Muscle of back (tissue), 11 donors: Measurements from ENCODE around the gene UCP3. TPM values are rescaled to one million over a fixed set of nuclear protein-coding genes. Genes with fewer than 3 reads are reported as not detected.

Experiments
- DNase-seq, 3 donors: peaks; one replicate each; pipeline versions ENCODE4 v3.0.0 to v3.0.0-alpha.2; 2013
- polyA plus RNA-seq, 10 donors: library from polyadenylated mRNA; unstranded; fragments of 120-200 nt; gene quantifications; one replicate each; pipeline ENCODE4 v1.2.1, GENCODE V29; 2013; ENCODE audit not compliant: insufficient read length in 10 of 10

The UCP3 gene
- polyA plus RNA-seq, 10 donors, result 1.5 to 6.8 (median 2.6) TPM

GRCh38 chr11:73978576-73979086 lies 30.3 kb downstream of the UCP3 start:
- DNase-seq, result no peak

DNA sequence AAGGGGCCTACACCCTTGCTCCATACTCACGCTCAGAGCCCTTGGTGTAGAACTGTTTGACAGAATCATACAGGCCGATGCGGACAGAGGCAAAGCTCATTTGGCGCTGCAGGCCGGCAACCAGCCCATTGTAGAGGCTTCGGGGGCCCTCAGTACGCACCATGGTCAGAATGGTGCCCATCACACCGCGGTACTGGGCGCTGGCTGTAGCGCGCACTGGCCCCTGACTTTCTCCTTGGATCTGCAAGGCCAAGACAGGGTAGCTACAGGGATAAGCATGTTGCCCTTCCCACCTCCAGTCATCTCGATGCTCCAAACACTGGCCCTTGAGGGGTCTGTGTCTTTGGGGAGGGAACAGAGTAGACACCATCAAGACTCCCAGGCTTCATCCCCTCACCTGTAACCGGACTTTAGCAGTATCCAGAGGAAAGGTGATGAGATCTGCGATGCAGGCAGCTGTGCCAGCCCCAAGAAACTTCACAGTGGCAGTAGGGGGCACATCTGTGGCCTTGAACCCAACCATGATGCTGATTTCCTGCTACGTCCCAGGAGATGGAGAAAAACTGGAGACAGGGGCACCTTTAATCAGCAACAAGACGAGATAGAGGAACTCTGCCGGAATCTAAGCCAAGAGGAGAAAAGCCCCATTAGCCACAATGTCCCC lies 30.9 kb downstream of the UCP3 start:
- DNase-seq, result no peak

DNA sequence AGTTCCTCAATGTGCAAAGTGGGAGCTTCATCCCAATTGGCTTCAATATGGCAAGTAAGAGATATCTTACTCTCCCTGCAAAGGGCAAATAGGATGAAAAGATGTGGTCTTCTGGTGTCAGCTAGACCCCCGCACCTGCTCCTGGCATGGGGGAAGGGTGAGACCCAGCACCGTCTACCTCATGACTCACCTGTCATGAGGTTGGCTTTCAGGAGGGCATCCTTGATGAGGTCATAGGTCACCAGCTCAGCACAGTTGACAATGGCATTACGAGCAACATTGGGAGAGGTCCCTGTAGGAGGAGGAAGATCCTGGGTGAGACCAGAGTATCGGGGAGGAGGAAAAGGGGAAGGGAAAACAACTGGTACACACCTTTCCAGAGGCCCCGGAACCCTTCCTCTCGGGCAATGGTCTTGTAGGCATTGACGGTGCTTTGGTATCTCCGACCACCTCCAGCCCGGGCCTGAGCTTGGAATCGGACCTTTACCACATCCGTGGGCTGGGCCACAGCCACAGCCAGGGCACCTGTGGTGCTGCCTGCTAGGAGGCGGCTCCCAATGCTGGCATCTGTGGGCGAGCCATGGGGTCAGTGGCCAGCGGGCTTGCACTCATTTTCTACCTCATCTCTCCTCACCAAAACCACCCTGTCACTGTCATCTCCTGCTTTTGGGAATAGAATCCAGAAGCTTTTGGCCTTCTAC lies 32.3 kb downstream of the UCP3 start:
- DNase-seq, result no peak

DNA sequence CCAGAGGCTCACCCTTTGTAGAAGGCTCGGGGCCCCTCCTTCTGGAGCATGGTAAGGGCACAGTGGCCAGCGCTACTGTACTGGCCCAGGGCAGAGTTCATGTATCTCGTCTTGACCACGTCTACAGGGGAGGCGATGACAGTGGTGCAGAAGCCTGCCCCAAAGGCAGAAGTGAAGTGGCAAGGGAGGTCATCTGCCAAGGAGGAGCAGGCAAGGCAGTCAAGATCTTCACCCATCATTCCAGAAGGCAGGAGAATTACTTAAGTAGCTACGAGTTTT lies 33.5 kb downstream of the UCP3 start:
- no peak for DNase-seq

DNA sequence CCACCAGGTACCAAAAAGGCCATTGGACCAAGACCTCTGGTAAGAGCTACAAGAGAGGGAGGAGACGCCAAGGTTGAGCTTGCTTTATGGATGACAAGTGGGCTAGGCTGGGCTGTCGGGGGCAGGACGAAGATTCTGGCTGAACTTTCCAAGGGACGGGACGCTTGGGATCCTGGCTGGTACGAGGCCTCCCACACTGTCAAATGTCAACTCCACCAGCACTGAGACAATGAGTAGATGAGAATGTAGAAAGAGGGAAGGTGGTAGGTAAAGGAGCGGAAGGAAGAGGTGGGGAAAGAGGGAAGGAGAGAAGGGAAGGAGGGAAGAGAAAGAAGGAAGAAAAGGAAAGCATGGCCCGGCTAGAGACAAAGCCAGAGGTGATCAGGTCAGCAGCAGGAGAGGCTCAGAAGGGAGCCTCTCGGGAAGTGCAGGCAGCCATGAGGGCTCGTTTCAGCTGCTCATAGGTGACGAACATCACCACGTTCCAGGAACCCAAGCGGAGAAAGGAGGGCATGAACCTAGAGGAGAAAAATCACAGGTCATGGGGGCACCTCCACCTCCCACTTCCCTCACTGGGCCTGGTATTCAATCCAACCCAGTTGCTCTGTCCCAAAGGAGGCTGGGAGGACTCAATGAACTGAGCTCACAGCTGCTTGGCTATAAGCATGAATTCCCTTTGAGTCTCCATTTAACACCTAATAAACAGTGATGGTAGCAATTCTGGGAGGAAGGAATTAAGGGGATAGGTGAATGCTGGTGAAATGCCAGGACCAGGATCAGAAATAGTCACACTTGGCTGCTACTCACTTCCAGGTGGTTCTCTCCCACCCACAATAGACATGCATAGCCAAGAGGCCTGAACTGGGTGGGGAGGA lies 34.0 kb downstream of the UCP3 start:
- DNase-seq, result no peak

GRCh38 chr11:73972620-73973449 lies 36.0 kb downstream of the UCP3 start:
- no peak for DNase-seq

DNA sequence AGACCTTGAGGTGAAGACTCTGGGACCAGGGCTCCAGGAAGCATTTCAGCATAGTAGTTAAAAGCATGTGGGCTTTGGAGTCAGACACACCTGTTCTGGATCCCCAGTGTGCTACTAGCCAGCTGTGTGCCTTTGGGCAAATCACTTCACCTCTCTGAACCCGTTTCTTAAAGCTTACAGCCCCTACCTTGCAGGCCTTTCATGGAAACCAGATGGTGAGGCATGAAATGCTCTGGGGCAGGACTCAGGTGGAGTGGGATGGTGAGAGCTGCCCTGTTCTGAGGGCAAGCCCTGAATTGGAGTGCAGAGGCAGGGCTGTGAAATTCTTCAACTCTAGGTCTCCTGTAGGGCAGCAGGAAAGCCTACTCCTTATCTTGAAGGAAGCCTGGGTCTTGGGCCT lies 36.7 kb downstream of the UCP3 start:
- DNase-seq, result no peak

DNA sequence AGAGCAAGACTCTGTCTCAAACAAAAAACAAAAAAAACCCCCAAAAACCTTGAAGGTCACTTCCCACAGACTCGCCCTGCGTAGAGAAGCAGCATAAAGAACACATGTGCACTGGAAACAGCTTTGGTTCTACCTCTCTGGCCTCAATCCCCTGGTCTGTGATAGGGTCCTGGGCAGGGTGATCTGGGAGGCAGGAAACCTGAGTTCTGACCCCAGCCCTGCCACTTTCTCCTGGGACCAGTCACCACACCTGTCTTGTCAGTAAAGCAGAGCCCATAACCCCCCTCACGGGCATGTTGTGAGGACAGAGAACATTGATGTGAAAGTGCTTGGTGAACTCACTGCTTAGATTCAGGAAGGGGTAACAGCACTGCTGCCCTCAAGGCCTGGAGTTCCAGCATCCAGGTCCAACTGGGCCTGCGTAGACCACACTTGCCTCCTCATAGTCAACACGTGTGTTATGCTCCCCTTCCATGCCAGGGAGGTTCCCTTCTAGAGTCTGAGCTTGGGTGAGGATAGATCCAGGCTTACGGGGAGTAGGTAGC lies 37.6 kb downstream of the UCP3 start:
- DNase-seq, result no peak

DNA sequence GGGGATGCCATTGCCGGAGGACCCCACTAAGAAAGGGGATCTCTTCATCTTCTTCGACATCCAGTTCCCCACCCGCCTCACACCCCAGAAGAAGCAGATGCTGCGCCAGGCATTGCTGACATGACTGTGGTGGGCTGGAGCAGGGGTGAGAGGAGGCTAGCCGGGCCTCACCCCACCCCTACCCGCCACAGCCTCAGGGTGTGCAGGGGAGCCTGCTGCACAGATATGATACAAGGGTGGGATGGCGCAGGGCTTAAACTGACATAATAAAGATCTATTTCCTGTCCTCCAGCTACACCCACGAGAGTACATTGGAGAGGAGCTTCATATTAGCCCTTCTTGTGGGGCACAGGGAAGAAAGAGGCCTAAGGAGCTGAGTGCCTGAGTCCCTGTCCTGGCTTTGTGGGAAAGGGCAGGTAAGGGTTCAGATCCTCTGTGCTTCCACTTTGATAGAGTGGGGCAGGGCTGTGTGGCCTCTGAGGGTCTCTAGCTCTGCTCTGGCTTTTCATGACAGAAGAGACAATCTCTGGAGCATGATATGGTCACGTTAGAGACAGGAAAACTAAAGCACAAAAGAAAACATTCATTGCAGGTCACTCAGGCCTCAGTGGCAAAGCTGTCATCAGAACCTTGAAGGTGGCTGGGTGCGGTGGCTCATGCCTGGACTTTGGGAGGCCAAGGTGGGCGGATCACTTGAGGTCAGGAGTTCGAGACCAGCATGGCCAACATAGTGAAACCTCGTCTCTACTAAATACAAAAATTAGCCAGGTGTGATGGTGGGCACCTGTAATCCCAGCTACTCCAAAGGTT lies 38.7 kb downstream of the UCP3 start:
- DNase-seq, result no peak

DNA sequence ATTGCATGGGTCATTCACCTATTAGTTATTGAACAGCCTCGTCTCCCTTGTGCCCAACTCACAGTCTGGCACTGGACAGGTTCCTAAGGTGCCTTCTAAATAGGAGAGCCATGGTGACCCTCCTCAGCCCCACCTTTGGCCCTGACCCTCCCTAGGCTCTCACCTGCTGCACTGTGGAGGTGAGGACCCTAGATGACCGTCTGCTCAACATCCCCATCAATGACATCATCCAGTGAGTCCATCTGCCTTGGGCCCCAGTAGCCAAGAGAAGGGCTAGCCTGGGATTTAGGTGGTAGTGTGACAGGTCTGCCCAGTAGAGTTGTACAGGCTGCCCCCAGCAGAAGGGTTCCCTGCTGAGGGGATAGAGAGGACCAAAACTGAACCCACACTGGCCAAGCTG lies 39.8 kb downstream of the UCP3 start:
- no peak for DNase-seq

GRCh38 chr11:73968356-73968966 lies 40.4 kb downstream of the UCP3 start:
- DNase-seq, result no peak

GRCh38 chr11:73965764-73966121 lies 43.1 kb downstream of the UCP3 start:
- DNase-seq, result no peak

DNA sequence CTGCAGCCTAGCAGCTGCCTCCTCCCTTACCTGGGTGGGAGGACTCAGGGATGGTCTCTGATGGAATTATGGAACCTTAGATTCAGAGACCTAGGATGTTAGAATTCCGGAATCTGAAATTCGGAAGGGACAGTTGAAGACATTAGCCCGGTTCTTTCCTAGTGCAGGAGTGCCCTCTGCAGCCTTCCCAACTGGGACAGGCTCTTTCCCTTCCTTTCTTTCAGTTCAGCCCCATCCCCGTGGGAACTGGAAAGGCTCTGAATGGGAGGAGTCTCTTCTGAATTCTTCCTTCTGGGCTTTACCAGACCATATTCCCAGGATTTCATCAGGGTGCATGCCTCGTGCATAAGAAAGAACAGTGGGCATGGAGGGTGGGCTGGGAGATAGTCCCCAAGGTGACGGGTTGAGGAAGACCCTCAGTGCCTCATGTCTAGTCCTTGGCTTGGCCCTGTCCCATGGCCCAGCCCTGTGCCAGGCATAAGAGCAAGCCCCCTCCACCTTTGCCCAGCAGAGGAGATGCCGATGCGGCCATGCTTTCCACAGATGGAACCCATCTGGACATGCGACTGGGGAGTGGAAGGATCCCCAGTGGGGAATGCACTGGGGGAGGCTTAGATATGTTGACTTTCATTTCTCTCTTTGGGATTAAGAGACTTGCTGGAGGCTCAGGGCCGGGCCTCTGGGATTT lies 43.7 kb downstream of the UCP3 start:
- DNase-seq, result no peak

DNA sequence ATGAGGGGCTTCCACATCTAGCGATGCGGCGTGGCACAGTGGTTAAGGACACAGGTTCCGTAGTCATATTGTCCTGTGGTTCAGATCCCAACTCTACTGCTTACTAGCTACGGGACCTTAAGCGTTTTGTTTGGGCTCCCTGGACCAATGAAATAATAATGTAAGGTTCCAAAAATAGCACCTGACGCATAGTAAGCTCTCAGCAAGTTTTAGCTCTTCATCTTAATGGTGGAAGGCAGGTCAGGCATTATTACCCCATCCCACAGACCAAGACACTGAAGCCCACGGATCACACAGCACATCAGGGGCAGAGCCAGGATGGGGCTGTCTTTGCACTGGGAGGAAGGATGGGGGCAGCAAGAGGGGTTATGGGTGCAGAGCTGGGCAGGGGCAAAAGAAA lies 45.0 kb downstream of the UCP3 start:
- DNase-seq, result no peak

DNA sequence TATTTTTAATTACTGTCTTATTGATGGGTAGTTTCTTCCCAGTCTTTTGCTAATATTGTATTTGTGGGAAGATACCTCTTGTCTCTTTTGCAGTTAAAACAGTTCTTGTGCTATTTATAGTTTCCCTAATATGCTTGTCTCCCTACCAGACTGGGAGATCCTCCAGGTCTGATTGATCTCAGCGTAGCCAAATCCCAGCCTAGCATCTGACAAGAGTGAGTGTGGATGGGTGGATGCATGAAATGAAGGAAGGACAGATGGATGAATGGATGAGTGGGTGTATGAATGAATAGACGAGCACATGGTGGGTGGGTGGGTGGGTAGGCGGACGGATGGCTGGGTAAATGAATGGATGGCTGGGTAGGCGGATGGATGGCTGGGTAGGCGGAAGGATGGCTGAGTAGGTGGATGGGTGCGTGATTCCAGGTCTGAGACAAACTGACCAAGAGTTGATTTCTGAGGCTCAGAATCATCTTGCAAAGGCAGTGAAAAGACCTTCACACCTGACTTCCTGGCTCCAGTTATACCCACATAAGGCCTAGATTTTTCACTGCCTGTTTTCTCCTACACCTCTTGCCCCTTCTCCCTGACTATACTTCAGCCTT lies 46.7 kb downstream of the UCP3 start:
- no peak for DNase-seq

- DNase-seq, result no peak
These were observed 47.6 kb downstream of the UCP3 start for GRCh38 chr11:73961321-73961720.

DNA sequence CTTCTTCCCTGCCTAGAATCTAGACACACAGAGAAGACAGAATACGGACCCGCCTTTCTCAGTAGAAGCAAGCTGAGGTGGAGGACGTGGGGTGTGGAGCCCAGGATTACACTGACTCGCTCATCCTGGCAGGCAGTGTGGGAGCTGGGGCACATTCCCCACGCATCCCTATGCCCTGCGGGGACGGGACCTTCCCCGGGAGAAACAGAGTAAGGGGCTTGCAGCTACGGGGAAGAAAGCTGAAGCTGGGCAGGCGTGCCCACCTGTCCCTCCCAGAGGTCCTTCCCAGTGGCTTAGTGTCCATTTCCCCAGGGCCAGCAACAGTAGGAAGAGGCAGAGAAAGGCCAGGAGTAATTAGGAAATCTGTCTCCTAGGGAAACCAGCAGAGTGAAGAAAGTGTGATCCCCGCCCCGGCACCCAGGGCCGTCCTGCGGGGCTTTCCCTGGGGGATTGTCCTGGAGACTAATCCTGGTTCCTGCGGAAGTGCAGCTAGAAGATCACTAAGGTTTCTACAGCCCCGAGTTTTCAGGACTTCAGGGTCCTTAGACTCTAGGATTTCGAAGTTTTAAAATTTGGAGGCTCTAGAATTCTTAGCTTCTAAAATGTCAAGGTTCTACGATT lies 50.3 kb downstream of the UCP3 start:
- DNase-seq, result no peak

DNA sequence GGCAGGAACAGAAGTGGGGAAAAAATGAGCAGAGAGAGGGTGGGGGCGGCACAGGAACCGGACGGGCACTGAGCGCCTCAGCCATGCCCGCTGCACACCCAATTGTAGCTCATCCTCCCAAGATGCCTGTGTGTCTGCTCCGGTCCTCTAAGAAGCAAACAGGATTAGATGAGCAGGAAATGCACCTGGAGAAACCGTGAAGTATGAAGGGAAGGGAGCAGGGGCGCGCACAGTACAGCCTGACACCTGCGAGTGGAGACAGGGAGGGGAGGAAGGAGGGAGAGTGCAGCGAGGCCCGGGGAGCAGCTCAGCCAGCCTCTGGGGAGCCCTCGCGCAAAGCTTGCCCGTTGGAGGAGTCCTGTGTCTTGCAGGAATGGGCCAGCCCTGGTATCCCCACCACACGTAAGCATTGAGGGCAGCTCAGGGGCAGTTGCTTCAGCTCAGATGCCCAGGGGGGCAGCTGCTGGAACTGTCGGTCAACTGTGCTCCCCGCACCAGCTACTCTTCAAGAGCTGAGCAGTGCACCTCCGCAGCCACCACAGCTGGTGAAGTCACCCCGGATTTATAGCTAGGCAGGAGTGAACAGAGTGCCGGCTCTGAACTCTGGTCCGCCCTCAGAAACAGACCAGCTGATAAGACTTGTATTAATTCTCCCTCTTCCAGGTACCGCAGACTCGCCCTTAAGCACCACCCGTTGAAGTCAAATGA lies 51.1 kb downstream of the UCP3 start:
- DNase-seq, result no peak
